ENCODE measurements around the gene KLK6.
A peak's percentile ranks its signal among the peaks of the same experiment; 100 is the strongest.

The KLK6 gene

GRCh38 chr19:50963381-50963780 lies 6.0 kb downstream of the KLK6 start:
- no peak for DNase-seq (ENCODE audit: low read depth in 1 of 2, low spot score in 1 of 2)
- in situ Hi-C loops (cut with HindIII; ENCODE audit: low pct_unique_long_range_greater_than_20kb, low sequenced_read_pairs), result no loop called here
- no peak for TF ChIP-seq JUND (IDR thresholded peaks at IDR 0.05; ENCODE audit: low read depth)

GRCh38 chr19:50962245-50962644 lies 7.1 kb downstream of the KLK6 start:
- DNase-seq (ENCODE audit: low read depth in 1 of 2, low spot score in 1 of 2), result no peak
- in situ Hi-C loops (cut with HindIII; ENCODE audit: low pct_unique_long_range_greater_than_20kb, low sequenced_read_pairs), result no loop called here

GRCh38 chr19:50959731-50960500 lies 9.5 kb downstream of the KLK6 start:
- TF ChIP-seq JUND (IDR thresholded peaks at IDR 0.05; ENCODE audit: low read depth), result no peak
- DNase-seq (ENCODE audit: low read depth in 1 of 2, low spot score in 1 of 2), result no peak
- in situ Hi-C loops (cut with HindIII; ENCODE audit: low pct_unique_long_range_greater_than_20kb, low sequenced_read_pairs), result no loop called here

More at GRCh38 chr19:50962245-50962644, 7.1 kb downstream of the KLK6 start:
- TF ChIP-seq JUND (IDR thresholded peaks at IDR 0.05; ENCODE audit: low read depth), result no peak

GRCh38 chr19:50957587-50957986 lies 11.8 kb downstream of the KLK6 start:
- TF ChIP-seq JUND (IDR thresholded peaks at IDR 0.05; ENCODE audit: low read depth), result no peak
- in situ Hi-C loops (cut with HindIII; ENCODE audit: low pct_unique_long_range_greater_than_20kb, low sequenced_read_pairs), result no loop called here
- DNase-seq (ENCODE audit: low read depth in 1 of 2, low spot score in 1 of 2), result no peak

- DNase-seq (ENCODE audit: low read depth in 1 of 2, low spot score in 1 of 2), result no peak
- TF ChIP-seq JUND (IDR thresholded peaks at IDR 0.05; ENCODE audit: low read depth), result no peak
- in situ Hi-C loops (cut with HindIII; ENCODE audit: low pct_unique_long_range_greater_than_20kb, low sequenced_read_pairs), result no loop called here
Measured at GRCh38 chr19:50952910-50953309, 16.5 kb downstream of the KLK6 start, which contains the start of gene KLK5. TSS of gene KLK5 (minus strand) at chr19:50953038. CDS start at chr19:50952657, 381 bp downstream.

DNA sequence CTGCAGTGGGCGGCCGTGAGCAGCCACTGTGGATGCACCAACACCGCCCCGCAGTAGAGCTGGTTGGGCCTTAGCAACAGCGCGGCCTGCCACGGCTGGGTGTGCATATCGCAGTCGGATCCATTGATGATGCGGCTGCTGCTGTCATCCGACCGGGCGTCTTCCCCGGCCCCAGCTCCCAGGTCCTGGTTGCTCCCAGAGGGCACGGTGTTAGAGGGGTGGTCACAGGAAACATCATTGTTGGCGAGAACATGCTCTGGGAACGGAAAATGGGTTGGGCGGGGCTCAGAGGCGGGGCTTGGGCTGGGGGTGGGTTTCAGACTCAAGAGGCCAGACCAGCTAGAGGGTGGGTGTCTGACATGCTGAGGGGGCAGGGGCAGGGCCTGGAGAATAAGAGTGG lies 19.5 kb downstream of the KLK6 start:
- in situ Hi-C loops (cut with HindIII; ENCODE audit: low pct_unique_long_range_greater_than_20kb, low sequenced_read_pairs), result no loop called here
- no peak for TF ChIP-seq JUND (IDR thresholded peaks at IDR 0.05; ENCODE audit: low read depth)
- no peak for DNase-seq (ENCODE audit: low read depth in 1 of 2, low spot score in 1 of 2)

DNA sequence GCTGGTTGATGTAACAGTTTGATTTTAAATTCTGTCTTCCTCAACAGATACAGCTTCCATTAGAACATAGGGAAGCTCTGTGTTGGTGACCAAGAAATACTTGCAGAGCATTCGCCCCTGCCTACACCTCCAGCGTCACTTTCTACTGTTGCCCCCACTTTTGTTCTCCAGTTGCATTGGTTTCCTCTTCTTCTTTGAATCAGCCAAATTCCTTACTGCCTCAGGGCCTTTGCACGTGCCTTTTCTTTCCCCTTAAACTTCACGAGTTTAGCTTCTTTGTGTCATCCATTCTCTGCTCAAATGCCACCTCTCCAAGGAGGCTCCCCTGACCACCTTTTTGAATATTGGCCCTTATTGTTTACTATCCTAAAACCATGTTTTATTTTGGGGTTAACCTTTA lies 22.3 kb downstream of the KLK6 start:
- DNase-seq (ENCODE audit: low read depth in 1 of 2, low spot score in 1 of 2), result no peak
- TF ChIP-seq JUND (IDR thresholded peaks at IDR 0.05; ENCODE audit: low read depth), result no peak
- in situ Hi-C loops (cut with HindIII; ENCODE audit: low pct_unique_long_range_greater_than_20kb, low sequenced_read_pairs), result no loop called here

GRCh38 chr19:50944795-50945194 lies 24.6 kb downstream of the KLK6 start:
- TF ChIP-seq JUND (IDR thresholded peaks at IDR 0.05; ENCODE audit: low read depth), result no peak
- in situ Hi-C loops (cut with HindIII; ENCODE audit: low pct_unique_long_range_greater_than_20kb, low sequenced_read_pairs), result no loop called here
- no peak for DNase-seq (ENCODE audit: low read depth in 1 of 2, low spot score in 1 of 2)

DNA sequence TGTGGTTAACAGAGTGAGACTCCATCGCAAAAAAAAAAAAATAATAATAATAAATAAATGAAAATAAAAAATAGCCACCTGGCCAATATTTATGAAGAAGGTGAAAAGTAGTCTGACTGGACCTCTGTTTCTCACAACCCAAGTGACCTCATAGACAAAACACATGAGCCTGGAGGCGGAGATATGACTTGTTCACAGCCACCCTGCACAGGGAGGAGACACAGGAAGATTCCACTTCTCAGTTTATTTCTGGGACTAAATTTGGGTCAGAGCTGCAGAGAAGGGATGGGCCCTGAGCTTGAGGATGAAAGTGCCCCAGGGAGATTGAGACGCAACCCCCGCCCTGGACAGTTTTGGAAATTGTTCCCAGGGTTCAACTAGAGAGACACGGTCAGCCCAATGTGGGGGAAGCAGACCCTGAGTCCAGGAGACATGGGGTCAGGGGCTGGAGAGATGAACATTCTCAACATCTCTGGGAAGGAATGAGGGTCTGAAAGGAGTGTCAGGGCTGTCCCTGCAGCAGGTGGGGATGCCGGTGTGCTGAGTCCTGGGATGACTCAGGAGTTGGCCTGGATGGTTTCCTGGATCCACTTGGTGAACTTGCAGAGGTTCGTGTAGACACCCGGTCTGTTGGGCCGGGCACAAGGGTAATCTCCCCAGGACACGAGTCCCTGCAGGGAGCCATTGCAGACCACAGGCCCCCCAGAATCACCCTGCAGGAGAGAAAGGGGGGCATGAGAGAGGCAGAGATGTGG lies 26.1 kb downstream of the KLK6 start:
- in situ Hi-C loops (cut with HindIII; ENCODE audit: low pct_unique_long_range_greater_than_20kb, low sequenced_read_pairs), result no loop called here
- no peak for TF ChIP-seq JUND (IDR thresholded peaks at IDR 0.05; ENCODE audit: low read depth)
- DNase-seq (ENCODE audit: low read depth in 1 of 2, low spot score in 1 of 2), result no peak

DNA sequence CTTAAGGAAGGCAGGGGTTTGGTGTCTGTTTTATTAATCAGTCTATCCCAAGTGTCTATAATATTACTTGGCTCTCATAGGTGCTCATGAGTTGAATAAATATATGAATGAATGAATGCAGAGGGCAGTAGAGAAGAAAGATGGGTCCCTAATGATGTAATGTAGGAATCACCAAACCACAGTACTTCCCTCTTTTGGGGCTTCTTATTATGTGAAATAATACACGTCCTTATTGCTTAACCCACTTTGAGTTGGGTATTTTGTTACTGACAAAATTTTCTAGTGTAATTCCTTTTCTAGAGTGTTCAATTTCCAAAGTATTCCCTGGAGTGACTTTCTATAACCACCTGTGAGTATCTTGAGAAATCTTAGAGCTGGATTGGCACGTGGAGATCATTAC lies 29.8 kb downstream of the KLK6 start:
- DNase-seq (ENCODE audit: low read depth in 1 of 2, low spot score in 1 of 2), result no peak
- TF ChIP-seq JUND (IDR thresholded peaks at IDR 0.05; ENCODE audit: low read depth), result no peak
- in situ Hi-C loops (cut with HindIII; ENCODE audit: low pct_unique_long_range_greater_than_20kb, low sequenced_read_pairs), result no loop called here

- peak in 1 of 2 experiments; percentile 27 for DNase-seq (ENCODE audit: low read depth in 1 of 2, low spot score in 1 of 2)
- no peak for TF ChIP-seq JUND (IDR thresholded peaks at IDR 0.05; ENCODE audit: low read depth)
- in situ Hi-C loops (cut with HindIII; ENCODE audit: low pct_unique_long_range_greater_than_20kb, low sequenced_read_pairs), result no loop called here
Measured at GRCh38 chr19:50933640-50934039, 35.8 kb downstream of the KLK6 start.

DNA sequence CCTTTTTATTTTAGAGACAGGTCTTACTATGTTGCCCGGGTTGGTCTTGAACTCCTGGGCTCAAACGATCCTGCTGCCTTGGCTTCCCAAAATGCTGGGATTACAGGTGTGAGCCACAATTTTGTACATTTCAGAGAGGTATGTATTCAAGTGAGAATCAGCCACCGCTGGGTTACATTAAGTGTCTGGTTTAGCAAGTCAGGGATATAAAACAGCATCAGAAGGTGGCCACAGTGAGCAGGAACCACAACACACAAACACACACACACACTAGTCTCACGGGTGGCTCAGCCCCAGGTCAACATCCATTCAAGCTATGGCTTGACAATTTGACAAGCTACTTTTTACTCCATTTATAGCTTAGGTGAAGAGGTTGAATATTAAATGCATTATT lies 36.7 kb downstream of the KLK6 start:
- no peak for TF ChIP-seq JUND (IDR thresholded peaks at IDR 0.05; ENCODE audit: low read depth)
- DNase-seq (ENCODE audit: low read depth in 1 of 2, low spot score in 1 of 2), result peak in 1 of 2 experiments; percentile 35
- in situ Hi-C loops (cut with HindIII; ENCODE audit: low pct_unique_long_range_greater_than_20kb, low sequenced_read_pairs), result no loop called here

GRCh38 chr19:50932018-50932689 lies 37.2 kb downstream of the KLK6 start:
- DNase-seq (ENCODE audit: low read depth in 1 of 2, low spot score in 1 of 2), result peak in 1 of 2 experiments; percentile 64
- in situ Hi-C loops (cut with HindIII; ENCODE audit: low pct_unique_long_range_greater_than_20kb, low sequenced_read_pairs), result no loop called here
- no peak for TF ChIP-seq JUND (IDR thresholded peaks at IDR 0.05; ENCODE audit: low read depth)

Measured in T47D (cell line).